Common myeloid progenitor, CD34-positive (primary cell): ENCODE measurements around the gene TUBGCP3.

Experiments used
- CTCF ChIA-PET: fragments of 350-600 bp; sonication (Branson Sonifier 250); formaldehyde crosslinking; loops from one replicate; lab custom pipeline; 2021; ENCODE audit warnings: antibody characterized with exemption; lab: Charles Lee
- POLR2A ChIA-PET: fragments of 350-600 bp; sonication (Branson Sonifier 250); formaldehyde crosslinking; loops from one replicate; lab custom pipeline; 2021; ENCODE audit warnings: antibody characterized with exemption; lab: Charles Lee
- DNase-seq, 3 donors: peaks; one replicate each; pipeline versions ENCODE4 v3.0.0 to v3.0.0-alpha.2; 2013
- H3K27ac ChIP-seq, 2 experiments: 1 replicate in 1 of 2; 2 replicates in 1 of 2; pipeline ENCODE4 v1.7.0; 2013; ENCODE audit warnings: inconsistent platforms in 2 of 2, low read length in 2 of 2, mild to moderate bottlenecking in 2 of 2, low read depth in 1 of 2, moderate library complexity in 1 of 2; ENCODE audit not compliant: severe bottlenecking in 2 of 2, insufficient read depth in 1 of 2, poor library complexity in 1 of 2
- H3K27me3 ChIP-seq, 5 experiments: replicated peaks in 2 of 5; 1 replicate in 3 of 5; 2 replicates in 2 of 5; pipeline versions ENCODE4 v1.6.1 to v1.7.0; 2013; ENCODE audit warnings: low read length in 4 of 5, mild to moderate bottlenecking in 2 of 5, moderate library complexity in 2 of 5, inconsistent platforms in 1 of 5; ENCODE audit not compliant: insufficient read depth in 5 of 5, control insufficient read depth in 4 of 5
- H3K36me3 ChIP-seq, 4 experiments: 1 replicate in 2 of 4; 2 replicates in 2 of 4; pipeline versions ENCODE4 v1.6.1 to v1.7.0; 2013; ENCODE audit warnings: low read length in 3 of 4, control low read depth in 1 of 4, mild to moderate bottlenecking in 1 of 4; ENCODE audit not compliant: control insufficient read depth in 4 of 4, insufficient read depth in 4 of 4
- H3K4me1 ChIP-seq, 4 experiments: 1 replicate in 3 of 4; 2 replicates in 1 of 4; pipeline versions ENCODE4 v1.6.1 to v1.7.1; 2013; ENCODE audit warnings: low read length in 3 of 4, mild to moderate bottlenecking in 3 of 4, control low read depth in 1 of 4, inconsistent platforms in 1 of 4, moderate library complexity in 1 of 4; ENCODE audit not compliant: control insufficient read depth in 4 of 4, insufficient read depth in 4 of 4; ENCODE audit errors: control extremely low read depth in 1 of 4
- H3K4me3 ChIP-seq, 7 experiments: 1 replicate in 4 of 7; 2 replicates in 3 of 7; pipeline versions ENCODE4 v1.5.1 to v1.7.0; 2013; ENCODE audit warnings: mild to moderate bottlenecking in 7 of 7, low read length in 6 of 7, moderate library complexity in 6 of 7, inconsistent platforms in 2 of 7, low read depth in 2 of 7, control low read depth in 1 of 7; ENCODE audit not compliant: insufficient read depth in 4 of 7, control insufficient read depth in 1 of 7; ENCODE audit errors: extremely low read depth in 1 of 7
- H3K9me3 ChIP-seq, 5 experiments: 1 replicate in 4 of 5; 2 replicates in 1 of 5; pipeline versions ENCODE4 v1.6.1 to v1.7.1; 2013; ENCODE audit warnings: low read length in 4 of 5, mild to moderate bottlenecking in 2 of 5, inconsistent platforms in 1 of 5, low read depth in 1 of 5, moderate library complexity in 1 of 5; ENCODE audit not compliant: control insufficient read depth in 4 of 5, insufficient read depth in 2 of 5; ENCODE audit errors: control extremely low read depth in 1 of 5
- WGBS: methylation state at CpG from one replicate; pipeline ENCODE4 v1.1.5; 2013; ENCODE audit not compliant: insufficient coverage; 5-methylcytosine and 5-hydroxymethylcytosine counted together

The TUBGCP3 gene

GRCh38 chr13:112616586-112617362, 28.8 kb upstream of the TUBGCP3 start:
- POLR2A ChIA-PET: no interaction called here

GRCh38 chr13:112615391-112615790, 27.4 kb upstream of the TUBGCP3 start:
- H3K4me1 ChIP-seq: no peaks in the 10 kb centered on the region
- no peaks in the 10 kb centered on the region for H3K9me3 ChIP-seq
- DNase-seq: no peak
- ChIA-PET CTCF (interaction anchor here (1.0 to 2.7 kb wide), 3 partner anchors 9 to 1139 kb away, joined by 3 to 17 read pairs (median 8); no protein-coding TSS in a partner anchor), POLR2A (no interaction called here)
- no peak overlapping the region for H3K27ac ChIP-seq
- no peaks in the 10 kb centered on the region for H3K36me3 ChIP-seq
- H3K4me3 ChIP-seq: no peak overlapping the region
- H3K27me3 ChIP-seq: peaks cover 0 to 14% (median 6%) of the 10 kb centered on the region in 5 experiments
- WGBS: 85% methylated on average over 4 of the region's 8 CpGs

More at GRCh38 chr13:112616586-112617362, 28.8 kb upstream of the TUBGCP3 start:
- peaks cover 0 to 14% (median 6%) of the 10 kb centered on the region in 5 experiments for H3K27me3 ChIP-seq
- WGBS: 61% methylated on average over 11 of the region's 13 CpGs
- no peaks in the 10 kb centered on the region for H3K36me3 ChIP-seq
- H3K4me3 ChIP-seq: no peak overlapping the region
- no peaks in the 10 kb centered on the region for H3K9me3 ChIP-seq
- H3K27ac ChIP-seq: no peak overlapping the region
- no peaks in the 10 kb centered on the region for H3K4me1 ChIP-seq
- CTCF ChIA-PET: interaction anchor here (1.0 to 2.7 kb wide), 3 partner anchors 10 to 258 kb away, joined by 5 to 17 read pairs (median 5); no protein-coding TSS in a partner anchor
- peak; percentile 34 to 53 (median 47) for DNase-seq

GRCh38 chr13:112614835-112615234, 26.9 kb upstream of the TUBGCP3 start:
- WGBS: 100% methylated on average over 5 of the region's 7 CpGs
- Histone ChIP-seq H3K36me3 (no peaks in the 10 kb centered on the region), H3K27me3 (peaks cover 0 to 14% (median 6%) of the 10 kb centered on the region in 5 experiments), H3K4me3 (no peak overlapping the region), H3K4me1 (no peaks in the 10 kb centered on the region), H3K27ac (no peak overlapping the region), H3K9me3 (no peaks in the 10 kb centered on the region)
- no peak for DNase-seq
- CTCF ChIA-PET: interaction anchor here (2.6 to 2.7 kb wide), 2 partner anchors 8 to 259 kb away, joined by 8 to 17 read pairs; no protein-coding TSS in a partner anchor
- POLR2A ChIA-PET: no interaction called here

GRCh38 chr13:112608212-112608611, 20.3 kb upstream of the TUBGCP3 start:
- no peak for DNase-seq
- POLR2A ChIA-PET: no interaction called here
- Histone ChIP-seq H3K9me3 (no peaks in the 10 kb centered on the region), H3K27me3 (peaks cover 0 to 6% (median 3%) of the 10 kb centered on the region in 5 experiments), H3K4me3 (no peak overlapping the region), H3K27ac (no peak overlapping the region), H3K36me3 (no peaks in the 10 kb centered on the region), H3K4me1 (peaks cover 0 to 8% (median 6%) of the 10 kb centered on the region in 4 experiments)
- WGBS: 100% methylated on average over 1 of the region's 2 CpGs
- CTCF ChIA-PET: interaction anchor here (0.6 to 2.8 kb wide), 10 partner anchors 7 to 1134 kb away, joined by 3 to 17 read pairs (median 4); no protein-coding TSS in a partner anchor

- H3K9me3 ChIP-seq: no peaks in the 10 kb centered on the region
- 5% methylated on average over 44 of the region's 45 CpGs for WGBS
- H3K4me3 ChIP-seq: peak overlapping the region in 6 of 7 experiments; percentile 68 to 90 (median 79)
- CTCF ChIA-PET: interaction anchor here (0.6 to 2.8 kb wide), 33 partner anchors 9 to 1076 kb away, joined by 3 to 17 read pairs (median 4); no protein-coding TSS in a partner anchor
- H3K4me1 ChIP-seq: peaks cover 0 to 8% (median 6%) of the 10 kb centered on the region in 4 experiments
- POLR2A ChIA-PET: no interaction called here
- DNase-seq: peak; percentile 85 to 87 (median 87)
- no peak overlapping the region for H3K27ac ChIP-seq
- peaks cover 0 to 6% (median 3%) of the 10 kb centered on the region in 5 experiments for H3K27me3 ChIP-seq
- no peaks in the 10 kb centered on the region for H3K36me3 ChIP-seq
Observed at GRCh38 chr13:112606109-112607001, 18.4 kb upstream of the TUBGCP3 start.

GRCh38 chr13:112605531-112605990, 17.6 kb upstream of the TUBGCP3 start:
- POLR2A ChIA-PET: no interaction called here
- WGBS: 86% methylated on average over 15 of the region's 18 CpGs
- Histone ChIP-seq H3K36me3 (no peaks in the 10 kb centered on the region), H3K4me1 (peaks cover 0 to 8% (median 6%) of the 10 kb centered on the region in 4 experiments), H3K27ac (no peak overlapping the region), H3K27me3 (peaks cover 0 to 6% (median 3%) of the 10 kb centered on the region in 5 experiments), H3K4me3 (peak overlapping the region in 6 of 7 experiments; percentile 68 to 90 (median 79)), H3K9me3 (no peaks in the 10 kb centered on the region)
- CTCF ChIA-PET: interaction anchor here (0.6 to 2.8 kb wide), 24 partner anchors 9 to 114 kb away, joined by 3 to 17 read pairs (median 4); no protein-coding TSS in a partner anchor
- no peak for DNase-seq
